NT2/D1 (cell line): ENCODE data around the gene FAM98C.

Experiments
- SUZ12 ChIP-seq: IDR thresholded peaks from 2 replicates; pipeline ENCODE4 v1.6.1; 2011; ENCODE audit not compliant: insufficient read length, insufficient read depth; ENCODE audit errors: extremely low read depth
- YY1 ChIP-seq: IDR thresholded peaks from 2 replicates; pipeline ENCODE4 v1.6.1; 2011; ENCODE audit not compliant: insufficient read length, insufficient read depth
- ZNF274 ChIP-seq: IDR thresholded peaks from 2 replicates; pipeline ENCODE4 v1.6.1; 2011; ENCODE audit warnings: mild to moderate bottlenecking, low read depth, low read length

GRCh38 chr19:38453596-38453995 lies 50.7 kb downstream of the FAM98C start:
- TF ChIP-seq YY1 (no peak), ZNF274 (no peak), SUZ12 (no peak)
